Fibroblast of upper back skin (primary cell): ENCODE measurements around the gene BEAN1.

Source experiments
- DNase-seq: peaks from one replicate; pipeline ENCODE4 v3.0.0-alpha.2; 2013

The BEAN1 gene

DNA sequence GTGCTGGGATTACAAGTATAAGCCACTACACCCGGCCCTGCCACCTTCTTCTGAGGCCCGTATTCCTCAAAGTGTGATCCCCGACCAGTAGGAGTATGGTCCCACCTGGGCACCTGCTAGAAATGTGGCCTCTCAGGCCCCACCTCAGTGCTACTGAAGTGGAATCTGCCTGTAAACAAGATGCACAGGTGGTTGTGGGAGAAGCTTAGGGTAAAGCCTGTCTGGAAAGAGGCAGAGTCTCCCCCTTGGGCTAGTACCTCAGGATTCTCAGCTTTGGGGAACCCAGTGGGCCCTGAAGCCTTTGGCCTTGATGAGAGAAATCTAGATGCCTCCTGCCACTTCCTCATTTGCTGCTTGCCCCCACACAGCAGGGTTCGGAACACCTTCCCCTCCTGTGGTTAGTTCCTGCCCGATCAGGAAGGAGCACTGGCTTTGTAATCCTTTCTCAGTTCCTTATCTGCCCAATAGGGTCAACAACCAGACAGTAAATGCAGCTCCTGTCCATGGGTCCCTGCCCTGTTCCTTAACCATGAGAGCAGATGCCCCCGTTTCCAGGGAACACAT is 97.6 kb downstream of the BEAN1 start:
- no peak for DNase-seq

DNA sequence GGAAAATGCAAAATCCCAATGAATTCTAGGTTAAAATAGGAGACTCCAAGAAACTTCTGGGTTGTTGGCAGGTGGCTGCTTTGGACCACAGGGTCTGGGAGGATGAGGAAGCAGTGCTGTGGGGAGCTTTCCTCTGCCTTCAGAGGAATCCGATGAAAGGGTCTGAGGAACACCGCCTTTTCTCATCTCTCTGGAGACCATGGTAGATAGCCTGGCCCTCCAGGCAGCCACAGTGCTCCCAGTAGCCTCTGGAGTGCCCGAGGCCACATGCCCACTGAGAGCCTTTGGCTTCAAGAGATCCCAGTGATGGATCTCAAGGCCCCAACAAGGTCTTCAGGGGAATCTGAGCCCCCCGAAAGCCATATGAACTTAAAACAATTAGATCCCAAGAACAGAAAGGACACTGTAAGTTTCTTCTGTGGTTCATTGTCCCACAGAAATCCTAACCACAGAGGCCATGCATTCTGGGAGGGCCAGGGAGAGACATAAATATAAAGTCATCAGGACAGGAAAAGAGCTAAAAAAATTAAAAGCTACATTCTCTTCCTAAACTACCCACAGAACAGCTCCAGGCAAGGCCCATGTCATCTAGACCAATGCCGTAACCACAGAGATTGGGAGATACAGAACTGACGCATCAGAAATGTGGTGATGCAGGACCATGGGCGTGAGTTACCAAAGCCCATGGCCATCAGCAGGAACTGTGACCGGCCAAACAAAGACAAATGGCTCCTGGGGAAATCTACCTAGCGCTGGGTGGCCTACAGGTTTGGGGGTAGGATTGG is 98.5 kb downstream of the BEAN1 start:
- no peak for DNase-seq

DNA sequence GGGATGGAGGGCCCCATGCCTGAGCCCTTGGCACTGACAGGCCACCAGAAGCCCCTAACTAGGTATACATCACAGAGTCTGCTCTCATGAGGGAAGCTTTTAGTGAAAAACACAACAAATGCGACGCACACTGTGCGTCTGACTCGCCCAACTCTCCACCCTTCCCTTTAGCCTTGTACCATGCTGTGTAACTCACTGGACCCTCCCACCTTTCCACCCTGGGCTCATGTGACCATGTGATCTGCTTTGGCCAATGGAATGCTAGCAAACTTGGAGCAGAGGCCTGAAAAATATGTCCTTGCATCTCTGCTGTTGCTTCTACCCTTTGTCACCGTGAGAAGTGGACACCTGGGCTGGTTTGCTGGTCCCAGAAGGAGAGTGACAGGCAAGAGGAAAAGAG is 101.2 kb downstream of the BEAN1 start:
- DNase-seq: no peak

DNA sequence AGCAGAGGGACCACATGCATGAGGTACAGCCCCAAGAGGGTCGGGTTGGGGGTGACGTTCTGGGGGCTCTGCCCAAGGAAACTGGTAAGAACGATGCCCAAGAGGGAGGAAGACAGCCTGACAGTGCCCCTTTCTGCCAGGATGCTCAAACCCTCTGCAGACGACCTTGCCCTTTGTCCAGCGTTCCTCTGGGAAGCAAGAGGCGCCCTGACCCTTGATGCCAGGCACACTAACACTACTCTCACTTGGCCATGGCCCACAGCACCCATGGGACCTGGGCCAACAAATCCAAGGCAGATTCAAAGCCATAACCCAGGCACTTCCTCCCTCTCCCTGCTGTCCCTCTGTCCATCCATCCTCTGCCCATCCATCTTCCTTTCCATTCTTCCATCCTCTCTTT is 102.4 kb downstream of the BEAN1 start:
- DNase-seq: no peak
